ENCODE measurements around the gene TMEM17. TPM values are rescaled to one million over a fixed set of nuclear protein-coding genes. Genes with fewer than 3 reads are reported as not detected.

The TMEM17 gene
- total RNA-seq, 1 donor from 2014 or later: 1.8 TPM

GRCh38 chr2:62505109-62505749 is 766 bp downstream of the TMEM17 start:
- Histone ChIP-seq H3K79me2 (ENCODE audit: low read depth) (no peaks in the 10 kb centered on the region), H3K9me3 (ENCODE audit: low read depth) (no peaks in the 10 kb centered on the region), H3K27me3 (no peaks in the 10 kb centered on the region), H3K4me2 (peak overlapping the region; percentile 78), H3K36me3 (no peaks in the 10 kb centered on the region), H3K4me3 (peak overlapping the region; percentile 62), H2AFZ (replicated peaks) (peak overlapping the region; percentile 87), H3K4me1 (peaks cover 12% of the 10 kb centered on the region), H3F3A (ENCODE audit: low read depth) (peaks cover 13% of the 10 kb centered on the region), H3K9ac (no peak overlapping the region), H4K20me1 (ENCODE audit: low read depth) (no peaks in the 10 kb centered on the region), H3K27ac (peak overlapping the region; percentile 68)
- H3K4me3 Mint-ChIP-seq: peak overlapping the region; percentile 86
- no peak for DNase-seq (ENCODE audit: low spot score)
- H3K36me3 Mint-ChIP-seq: peaks cover 3% of the 10 kb centered on the region
- peaks cover 13% of the 10 kb centered on the region for H3K4me1 Mint-ChIP-seq
- no peaks in the 10 kb centered on the region for H3K27me3 Mint-ChIP-seq (ENCODE audit: insufficient read depth, low read depth)
- H3K27ac Mint-ChIP-seq: peak overlapping the region; percentile 68
- TF ChIP-seq EZH2phosphoT487 (IDR thresholded peaks at IDR 0.05) (no peak), EZH2 (IDR thresholded peaks at IDR 0.05) (no peak), CTCF (IDR thresholded peaks at IDR 0.05) (no peak)
- no peaks in the 10 kb centered on the region for H3K9me3 Mint-ChIP-seq

DNA sequence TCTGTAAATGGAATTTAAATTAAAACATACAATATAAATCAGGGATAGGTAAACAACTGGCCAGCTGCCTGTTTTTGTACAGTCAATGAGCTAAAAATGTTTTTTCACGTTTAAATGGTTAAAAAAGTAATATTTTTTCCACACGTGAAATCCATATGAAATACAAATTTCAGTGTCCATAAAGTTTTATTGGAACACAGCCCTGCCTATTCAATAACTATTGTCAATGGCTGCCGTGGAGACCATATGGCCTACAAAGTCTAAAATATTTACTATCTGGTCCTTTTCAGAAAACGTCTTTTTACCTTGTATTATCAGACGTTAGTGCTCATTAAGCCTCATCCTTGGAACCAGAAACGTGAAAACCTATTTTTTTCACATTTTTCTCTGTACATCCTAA is 1.3 kb downstream of the TMEM17 start:
- Mint-ChIP-seq H3K4me1 (peaks cover 13% of the 10 kb centered on the region), H3K27me3 (ENCODE audit: insufficient read depth, low read depth) (no peaks in the 10 kb centered on the region), H3K36me3 (peaks cover 3% of the 10 kb centered on the region), H3K4me3 (no peak overlapping the region), H3K27ac (no peak overlapping the region), H3K9me3 (no peaks in the 10 kb centered on the region)
- TF ChIP-seq CTCF (IDR thresholded peaks at IDR 0.05) (no peak), EZH2 (IDR thresholded peaks at IDR 0.05) (no peak), EZH2phosphoT487 (IDR thresholded peaks at IDR 0.05) (no peak)
- Histone ChIP-seq H3K4me1 (peaks cover 12% of the 10 kb centered on the region), H3K27ac (no peak overlapping the region), H3K9me3 (ENCODE audit: low read depth) (no peaks in the 10 kb centered on the region), H3K27me3 (no peaks in the 10 kb centered on the region), H3K4me3 (no peak overlapping the region), H3K9ac (no peak overlapping the region), H4K20me1 (ENCODE audit: low read depth) (no peaks in the 10 kb centered on the region), H3K4me2 (no peak overlapping the region), H3K79me2 (ENCODE audit: low read depth) (no peaks in the 10 kb centered on the region), H3K36me3 (no peaks in the 10 kb centered on the region), H2AFZ (replicated peaks) (peak overlapping the region; percentile 87), H3F3A (ENCODE audit: low read depth) (peaks cover 13% of the 10 kb centered on the region)
- DNase-seq (ENCODE audit: low spot score): no peak

GRCh38 chr2:62501794-62502500 is 4.0 kb downstream of the TMEM17 start:
- Histone ChIP-seq H2AFZ (replicated peaks) (no peak overlapping the region), H3K9me3 (ENCODE audit: low read depth) (no peaks in the 10 kb centered on the region), H3K9ac (no peak overlapping the region), H3K36me3 (no peaks in the 10 kb centered on the region), H3K79me2 (ENCODE audit: low read depth) (no peaks in the 10 kb centered on the region), H3K4me3 (no peak overlapping the region), H3K27ac (no peak overlapping the region), H3K4me1 (peaks cover 19% of the 10 kb centered on the region), H4K20me1 (ENCODE audit: low read depth) (no peaks in the 10 kb centered on the region), H3K4me2 (no peak overlapping the region), H3K27me3 (no peaks in the 10 kb centered on the region), H3F3A (ENCODE audit: low read depth) (peaks cover 18% of the 10 kb centered on the region)
- Mint-ChIP-seq H3K36me3 (peaks cover 3% of the 10 kb centered on the region), H3K27ac (no peak overlapping the region), H3K4me1 (peaks cover 10% of the 10 kb centered on the region), H3K27me3 (ENCODE audit: insufficient read depth, low read depth) (no peaks in the 10 kb centered on the region), H3K9me3 (no peaks in the 10 kb centered on the region), H3K4me3 (no peak overlapping the region)
- no peak for DNase-seq (ENCODE audit: low spot score)
- TF ChIP-seq EZH2phosphoT487 (IDR thresholded peaks at IDR 0.05): no peak
- no peak for TF ChIP-seq EZH2 (IDR thresholded peaks at IDR 0.05)
- TF ChIP-seq CTCF (IDR thresholded peaks at IDR 0.05): no peak

Data from neural progenitor cell (in vitro differentiated cells).